Lower lobe of right lung (tissue), 2 donors: ENCODE measurements around the gene RNLS. TPM values are rescaled to one million over a fixed set of nuclear protein-coding genes. Genes with fewer than 3 reads are reported as not detected.

Source experiments
- ATAC-seq, 2 donors: fragments of 200-7000 bp; cut with Tn5 transposase; one replicate each; pipeline ENCODE4 v1.9.1; 2020 to 2022; ENCODE audit warnings: mild to moderate bottlenecking in 2 of 2, moderate library complexity in 2 of 2
- DNase-seq: peaks from one replicate; pipeline ENCODE4 v3.0.0-alpha.2; 2020
- H3K27ac ChIP-seq: fragments of 200-600 bp; one replicate; pipeline ENCODE4 v1.8.0; 2022
- H3K27me3 ChIP-seq: fragments of 200-600 bp; one replicate; pipeline ENCODE4 v1.8.0; 2022; ENCODE audit warnings: low read depth
- H3K36me3 ChIP-seq: fragments of 200-600 bp; one replicate; pipeline ENCODE4 v1.8.0; 2022; ENCODE audit warnings: mild to moderate bottlenecking
- H3K4me1 ChIP-seq: fragments of 200-600 bp; one replicate; pipeline ENCODE4 v1.8.0; 2022
- H3K4me3 ChIP-seq: fragments of 200-600 bp; one replicate; pipeline ENCODE4 v1.8.0; 2022; ENCODE audit warnings: mild to moderate bottlenecking
- H3K9me3 ChIP-seq: fragments of 200-600 bp; one replicate; pipeline ENCODE4 v1.8.0; 2022
- CTCF ChIP-seq: fragments of 200-600 bp; IDR thresholded peaks from one replicate; pipeline ENCODE4 v1.8.0; 2022; ENCODE audit warnings: antibody characterized with exemption, mild to moderate bottlenecking
- intact Hi-C: fragments of 100-400 bp; cut with DNase I; formaldehyde crosslinking; loops from one replicate; pipeline ENCODE4 v1.11.0; 2022
- total RNA-seq: library from RNA; stranded (reverse); fragmentation: NEBNext Ultra II Directional; extraction: Animal tissue kit (Norgen Biotek cat#: 25700); gene quantifications from one replicate; pipeline ENCODE4 v1.2.1, GENCODE V29; 2021
- donor health status: DM: no; HTN: yes; CAD: no; lungs with severe emphysema.

Gene RNLS
- total RNA-seq, 1 donor from 2014 or later: 9.6 TPM

- no peak for TF ChIP-seq CTCF
- H3K4me1 ChIP-seq: no peaks in the 10 kb centered on the region
- H3K36me3 ChIP-seq: no peaks in the 10 kb centered on the region
- intact Hi-C loops: no loop called here
- H3K4me3 ChIP-seq: no peak overlapping the region
- DNase-seq: no peak
- no peak for ATAC-seq
- H3K27me3 ChIP-seq: no peaks in the 10 kb centered on the region
- no peak overlapping the region for H3K27ac ChIP-seq
- peaks cover 28% of the 10 kb centered on the region for H3K9me3 ChIP-seq
These were observed 263.1 kb downstream of the RNLS start for GRCh38 chr10:88319960-88320517.

- DNase-seq (no peak), ATAC-seq (peak in 1 of 2 donors; percentile 30)
- Histone ChIP-seq H3K9me3 (peaks cover 28% of the 10 kb centered on the region), H3K27me3 (no peaks in the 10 kb centered on the region), H3K27ac (no peak overlapping the region), H3K4me1 (no peaks in the 10 kb centered on the region), H3K36me3 (no peaks in the 10 kb centered on the region), H3K4me3 (no peak overlapping the region)
- no peak for TF ChIP-seq CTCF
- intact Hi-C loops: no loop called here
These were observed 264.3 kb downstream of the RNLS start for GRCh38 chr10:88318803-88319202.

- no peaks in the 10 kb centered on the region for H3K27me3 ChIP-seq
- H3K27ac ChIP-seq: no peak overlapping the region
- no peak for TF ChIP-seq CTCF
- intact Hi-C loops: no loop called here
- DNase-seq: no peak
- no peak overlapping the region for H3K4me3 ChIP-seq
- H3K36me3 ChIP-seq: no peaks in the 10 kb centered on the region
- no peak for ATAC-seq
- no peaks in the 10 kb centered on the region for H3K4me1 ChIP-seq
- H3K9me3 ChIP-seq: peaks cover 28% of the 10 kb centered on the region
These were observed 266.0 kb downstream of the RNLS start for GRCh38 chr10:88317099-88317498.

GRCh38 chr10:88316292-88316861 is 266.7 kb downstream of the RNLS start:
- intact Hi-C loops: no loop called here
- Histone ChIP-seq H3K4me1 (no peaks in the 10 kb centered on the region), H3K9me3 (peaks cover 27% of the 10 kb centered on the region), H3K4me3 (no peak overlapping the region), H3K27me3 (no peaks in the 10 kb centered on the region), H3K27ac (no peak overlapping the region), H3K36me3 (no peaks in the 10 kb centered on the region)
- TF ChIP-seq CTCF: no peak
- DNase-seq (no peak), ATAC-seq (no peak)

- TF ChIP-seq CTCF: no peak
- Histone ChIP-seq H3K9me3 (peaks cover 21% of the 10 kb centered on the region), H3K36me3 (no peaks in the 10 kb centered on the region), H3K4me3 (no peak overlapping the region), H3K27ac (no peak overlapping the region), H3K27me3 (no peaks in the 10 kb centered on the region), H3K4me1 (no peaks in the 10 kb centered on the region)
- no peak for DNase-seq
- intact Hi-C loops: no loop called here
- ATAC-seq: no peak
These were observed 267.4 kb downstream of the RNLS start for GRCh38 chr10:88315755-88316154.
